ENCODE results near the gene TRDMT1.

DNA sequence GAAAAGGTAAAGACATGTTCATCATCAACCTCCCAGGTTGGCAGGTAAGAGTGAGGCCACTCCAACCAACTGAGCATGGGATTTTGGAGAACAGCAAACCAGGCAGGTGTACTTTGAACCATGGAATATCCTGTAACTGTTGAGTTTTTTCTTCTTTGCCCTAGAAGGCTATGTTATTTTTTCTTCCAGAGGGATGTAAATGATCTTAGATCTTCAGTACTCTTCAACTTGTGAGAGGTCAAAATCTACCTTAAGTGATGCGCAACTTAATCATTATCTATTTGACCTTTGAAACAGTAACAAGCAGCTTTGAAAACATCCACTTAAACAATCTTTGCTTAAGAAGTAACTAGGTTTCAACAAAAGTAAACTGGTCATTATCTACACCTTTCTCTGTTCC lies 71.7 kb downstream of the TRDMT1 start, which contains the start of gene CUBN:
- no peak for TF ChIP-seq EZH2 (IDR thresholded peaks at IDR 0.05; ENCODE audit: insufficient read depth, low read length)
- TF ChIP-seq CTCF (IDR thresholded peaks at IDR 0.05; ENCODE audit: insufficient read depth, low read depth, low read length) = no peak
